ENCODE results near the gene METTL13. TPM values are rescaled to one million over a fixed set of nuclear protein-coding genes. Genes with fewer than 3 reads are reported as not detected.

The METTL13 gene
- total RNA-seq, 4 donors from 2014 or later: 19.2 to 38.0 (median 28.3) TPM

DNA sequence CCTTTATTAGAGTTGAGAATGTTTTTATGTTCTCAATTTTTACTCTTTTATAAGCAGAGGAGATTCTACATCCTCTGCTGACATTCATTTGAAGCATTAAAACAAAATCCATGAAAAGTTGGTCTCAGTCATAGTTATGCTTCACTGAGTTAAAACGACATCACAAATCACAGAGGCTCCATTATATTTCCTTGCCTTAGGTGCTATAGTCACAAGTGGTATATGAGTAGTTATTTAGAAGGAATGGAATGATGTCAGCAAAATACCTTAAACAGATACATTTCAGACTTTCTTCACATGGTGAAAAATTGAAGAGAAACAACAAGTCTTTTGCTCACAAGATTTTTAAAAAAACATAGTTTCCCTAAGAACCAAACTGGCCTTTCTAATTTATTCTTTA, 11.7 kb upstream of the METTL13 start:
- Histone ChIP-seq H3K4me3 (no peak overlapping the region), H3K4me1 (no peaks in the 10 kb centered on the region), H3K9me3 (no peaks in the 10 kb centered on the region), H3K36me3 (no peaks in the 10 kb centered on the region), H3K27ac (no peak overlapping the region), H3K27me3 (no peaks in the 10 kb centered on the region)
- no peak for DNase-seq
- TF ChIP-seq POLR2A (IDR thresholded peaks at IDR 0.05): no peak
- TF ChIP-seq, protein P1, sequence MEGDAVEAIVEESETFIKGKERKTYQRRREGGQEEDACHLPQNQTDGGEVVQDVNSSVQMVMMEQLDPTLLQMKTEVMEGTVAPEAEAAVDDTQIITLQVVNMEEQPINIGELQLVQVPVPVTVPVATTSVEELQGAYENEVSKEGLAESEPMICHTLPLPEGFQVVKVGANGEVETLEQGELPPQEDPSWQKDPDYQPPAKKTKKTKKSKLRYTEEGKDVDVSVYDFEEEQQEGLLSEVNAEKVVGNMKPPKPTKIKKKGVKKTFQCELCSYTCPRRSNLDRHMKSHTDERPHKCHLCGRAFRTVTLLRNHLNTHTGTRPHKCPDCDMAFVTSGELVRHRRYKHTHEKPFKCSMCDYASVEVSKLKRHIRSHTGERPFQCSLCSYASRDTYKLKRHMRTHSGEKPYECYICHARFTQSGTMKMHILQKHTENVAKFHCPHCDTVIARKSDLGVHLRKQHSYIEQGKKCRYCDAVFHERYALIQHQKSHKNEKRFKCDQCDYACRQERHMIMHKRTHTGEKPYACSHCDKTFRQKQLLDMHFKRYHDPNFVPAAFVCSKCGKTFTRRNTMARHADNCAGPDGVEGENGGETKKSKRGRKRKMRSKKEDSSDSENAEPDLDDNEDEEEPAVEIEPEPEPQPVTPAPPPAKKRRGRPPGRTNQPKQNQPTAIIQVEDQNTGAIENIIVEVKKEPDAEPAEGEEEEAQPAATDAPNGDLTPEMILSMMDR (IDR thresholded peaks at IDR 0.05): no peak

DNA sequence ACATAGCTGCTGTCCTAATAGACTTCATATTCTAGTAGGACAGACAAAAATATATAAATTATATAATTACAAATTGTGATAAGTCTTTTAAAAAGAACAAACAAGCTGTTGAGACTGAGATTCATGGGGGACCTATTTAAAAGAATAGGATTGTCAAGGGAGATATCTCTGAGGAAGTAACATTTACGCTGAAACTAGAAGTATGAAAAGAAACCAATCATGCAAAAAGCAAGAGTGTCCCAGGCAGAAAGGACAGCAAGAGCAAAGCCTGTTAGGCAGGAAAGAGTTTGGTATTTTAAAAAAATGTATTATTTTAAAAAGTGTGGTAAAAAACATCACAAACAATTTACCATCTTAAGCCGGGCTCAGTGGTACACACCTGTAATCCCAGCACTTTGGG, 9.1 kb upstream of the METTL13 start:
- no peak overlapping the region for H3K27ac ChIP-seq
- H3K27me3 ChIP-seq: no peaks in the 10 kb centered on the region
- no peak for TF ChIP-seq POLR2A (IDR thresholded peaks at IDR 0.05)
- TF ChIP-seq, protein P1 (IDR thresholded peaks at IDR 0.05): no peak
- H3K4me3 ChIP-seq: no peak overlapping the region
- H3K4me1 ChIP-seq: no peaks in the 10 kb centered on the region
- no peaks in the 10 kb centered on the region for H3K9me3 ChIP-seq
- DNase-seq: no peak
- no peaks in the 10 kb centered on the region for H3K36me3 ChIP-seq

DNA sequence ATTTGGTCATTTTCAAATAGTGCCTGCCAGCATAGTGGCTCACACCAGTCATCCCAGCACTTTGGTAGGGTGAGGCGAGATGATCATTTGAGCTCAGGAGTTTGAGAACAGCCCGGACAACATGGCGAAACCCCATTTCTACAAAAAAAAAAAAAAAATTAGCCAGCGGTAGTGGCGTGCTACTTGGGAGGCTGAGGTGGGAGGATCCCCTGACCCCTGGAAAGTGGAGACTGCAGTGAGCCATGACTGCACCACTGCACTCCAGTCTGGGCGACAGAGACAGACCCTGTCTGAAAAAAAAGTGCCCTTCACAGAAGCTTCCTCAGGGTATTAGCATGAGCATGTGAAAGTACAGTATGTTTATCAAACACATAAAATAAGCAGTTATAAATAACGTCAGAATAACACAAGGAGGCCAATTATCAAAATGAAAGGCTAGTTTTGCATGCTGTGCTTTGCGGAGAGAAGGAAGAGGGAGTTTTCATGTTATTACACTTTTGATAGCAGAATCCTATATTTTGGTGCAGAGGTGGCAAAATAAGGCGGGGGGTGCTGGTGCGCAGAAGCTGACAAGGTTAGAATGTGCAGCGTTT, 781 bp upstream of the METTL13 start:
- no peaks in the 10 kb centered on the region for H3K27me3 ChIP-seq
- H3K36me3 ChIP-seq: peaks cover 0 to 20% (median 0%) of the 10 kb centered on the region in 3 donors
- TF ChIP-seq, protein P1 (IDR thresholded peaks at IDR 0.05): no peak
- no peak for TF ChIP-seq POLR2A (IDR thresholded peaks at IDR 0.05)
- H3K4me3 ChIP-seq: peak overlapping the region; percentile 38 to 54 (median 53)
- peaks cover 0 to 25% (median 0%) of the 10 kb centered on the region in 4 donors for H3K4me1 ChIP-seq
- DNase-seq: no peak
- peak overlapping the region; percentile 84 to 86 (median 84) for H3K27ac ChIP-seq
- no peaks in the 10 kb centered on the region for H3K9me3 ChIP-seq

DNA sequence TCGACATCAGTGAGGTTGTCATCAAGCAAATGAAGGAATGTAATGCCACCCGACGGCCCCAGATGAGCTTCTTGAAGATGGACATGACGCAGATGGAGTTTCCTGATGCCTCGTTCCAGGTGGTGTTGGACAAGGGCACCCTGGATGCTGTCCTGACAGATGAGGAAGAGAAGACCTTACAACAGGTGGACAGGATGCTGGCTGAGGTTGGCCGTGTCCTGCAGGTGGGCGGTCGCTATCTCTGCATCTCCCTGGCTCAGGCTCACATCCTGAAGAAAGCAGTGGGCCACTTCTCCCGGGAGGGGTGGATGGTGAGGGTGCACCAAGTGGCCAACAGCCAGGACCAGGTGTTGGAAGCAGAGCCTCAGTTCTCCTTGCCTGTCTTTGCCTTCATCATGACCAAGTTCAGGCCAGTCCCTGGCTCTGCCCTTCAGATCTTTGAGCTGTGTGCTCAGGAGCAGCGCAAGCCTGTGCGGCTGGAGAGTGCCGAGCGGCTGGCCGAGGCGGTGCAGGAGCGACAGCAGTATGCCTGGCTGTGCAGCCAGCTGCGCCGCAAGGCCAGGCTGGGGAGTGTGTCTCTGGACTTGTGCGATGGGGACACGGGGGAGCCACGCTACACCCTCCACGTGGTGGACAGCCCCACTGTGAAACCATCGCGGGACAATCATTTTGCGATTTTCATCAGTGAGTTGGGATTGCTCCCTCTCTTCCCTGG, 2.5 kb downstream of the METTL13 start:
- H3K27me3 ChIP-seq: no peaks in the 10 kb centered on the region
- peaks cover 0 to 25% (median 0%) of the 10 kb centered on the region in 4 donors for H3K4me1 ChIP-seq
- H3K36me3 ChIP-seq: peaks cover 0 to 53% (median 0%) of the 10 kb centered on the region in 3 donors
- DNase-seq: no peak
- H3K27ac ChIP-seq: no peak overlapping the region
- H3K9me3 ChIP-seq: no peaks in the 10 kb centered on the region
- no peak for TF ChIP-seq POLR2A (IDR thresholded peaks at IDR 0.05)
- TF ChIP-seq, protein P1 (IDR thresholded peaks at IDR 0.05): no peak
- no peak overlapping the region for H3K4me3 ChIP-seq

DNA sequence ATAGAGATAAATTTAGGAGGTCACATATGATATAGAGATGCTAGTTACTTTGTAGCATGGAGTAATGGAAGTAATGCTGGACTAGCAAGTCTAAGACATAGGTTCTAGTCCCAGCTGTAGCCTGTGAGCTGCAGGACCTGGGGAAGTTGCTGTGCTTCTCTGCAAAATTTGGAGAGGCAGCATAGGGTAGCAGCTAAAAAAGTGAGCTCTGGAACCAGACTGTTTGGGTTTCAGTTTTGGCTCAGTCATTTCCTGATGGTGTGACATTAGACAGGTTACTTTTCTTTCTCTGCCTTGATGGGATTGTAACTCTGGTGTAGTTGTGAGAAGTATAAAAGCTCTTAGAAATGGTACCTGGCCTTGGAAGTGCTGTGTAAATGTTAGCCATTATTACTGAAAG, 3.3 kb downstream of the METTL13 start:
- peaks cover 0 to 60% (median 0%) of the 10 kb centered on the region in 3 donors for H3K36me3 ChIP-seq
- no peak for TF ChIP-seq POLR2A (IDR thresholded peaks at IDR 0.05)
- TF ChIP-seq, protein P1 (IDR thresholded peaks at IDR 0.05): no peak
- H3K27me3 ChIP-seq: no peaks in the 10 kb centered on the region
- H3K27ac ChIP-seq: no peak overlapping the region
- H3K9me3 ChIP-seq: no peaks in the 10 kb centered on the region
- peaks cover 0 to 25% (median 0%) of the 10 kb centered on the region in 4 donors for H3K4me1 ChIP-seq
- no peak overlapping the region for H3K4me3 ChIP-seq
- DNase-seq: no peak

Measured in Peyer's patch (tissue), 4 donors.